Breast epithelium (tissue), 4 donors: Measurements from ENCODE around the gene TSPAN2. TPM values are rescaled to one million over a fixed set of nuclear protein-coding genes. Genes with fewer than 3 reads are reported as not detected.

Experiments
- DNase-seq, 2 donors: peaks; one replicate each; pipeline ENCODE4 v3.0.0-alpha.2; 2019; ENCODE audit warnings: low spot score in 2 of 2
- H3K27ac ChIP-seq, 2 donors: fragments of 200-600 bp; sonication (generic) in 1 of 2; one replicate each; pipeline ENCODE4 v1.5.1; 2016 to 2019; ENCODE audit warnings: mild to moderate bottlenecking in 1 of 2
- H3K27me3 ChIP-seq, 2 donors: fragments of 200-600 bp; sonication (generic) in 1 of 2; one replicate each; pipeline versions ENCODE4 v1.5.1 to v1.6.0; 2017 to 2019; ENCODE audit warnings: control low read depth in 1 of 2, mild to moderate bottlenecking in 1 of 2
- H3K36me3 ChIP-seq: fragments of 200-600 bp; one replicate; pipeline ENCODE4 v1.5.1; 2019
- H3K4me1 ChIP-seq, 2 donors: fragments of 200-600 bp; sonication (generic); one replicate each; pipeline ENCODE4 v1.5.1; 2016 to 2019; ENCODE audit warnings: control low read depth in 1 of 2
- H3K4me3 ChIP-seq, 3 donors: fragments of 200-600 bp; sonication (generic); 1 replicate in 2 of 3; 2 replicates in 1 of 3; pipeline ENCODE4 v1.5.1; 2016 to 2019; ENCODE audit warnings: mild to moderate bottlenecking in 3 of 3, moderate library complexity in 2 of 3
- H3K9me3 ChIP-seq, 2 donors: fragments of 200-600 bp; sonication (generic) in 1 of 2; one replicate each; pipeline ENCODE4 v1.5.1; 2016 to 2019; ENCODE audit warnings: control low read depth in 1 of 2
- POLR2A ChIP-seq: fragments of 450-650 bp; IDR thresholded peaks from one replicate; pipeline ENCODE4 v1.6.1; 2016; ENCODE audit warnings: antibody characterized with exemption, mild to moderate bottlenecking, moderate library complexity
- POLR2AphosphoS5 ChIP-seq, 3 donors: sonication (generic); formaldehyde crosslinking; IDR thresholded peaks; one replicate each; pipeline ENCODE4 v1.6.1; 2017; ENCODE audit warnings: antibody characterized with exemption in 3 of 3
- intact Hi-C: fragments of 100-400 bp; cut with DNase I; formaldehyde crosslinking; loops from one replicate; pipeline ENCODE4 v1.15.1; 2023; ENCODE audit warnings: low total_unique reads
- total RNA-seq, 3 donors: library from RNA; depleted of rRNA; stranded (reverse); fragments of >200 nt; gene quantifications; one replicate each; pipeline ENCODE4 v1.1.0, GENCODE V29; 2016
- TF ChIP-seq, protein P1 (sequence below), 3 donors: fragments of 450-650 bp; IDR thresholded peaks; one replicate each; pipeline ENCODE4 v1.5.1; 2016 to 2017; ENCODE audit warnings: antibody characterized with exemption in 3 of 3, mild to moderate bottlenecking in 3 of 3, moderate library complexity in 3 of 3

The TSPAN2 gene
- total RNA-seq, 3 donors from 2014 or later: 2.6 to 9.7 (median 3.7) TPM

GRCh38 chr1:115077984-115078330 is 11.3 kb downstream of the TSPAN2 start:
- no peaks in the 10 kb centered on the region for H3K4me1 ChIP-seq
- intact Hi-C loops: no loop called here

DNA sequence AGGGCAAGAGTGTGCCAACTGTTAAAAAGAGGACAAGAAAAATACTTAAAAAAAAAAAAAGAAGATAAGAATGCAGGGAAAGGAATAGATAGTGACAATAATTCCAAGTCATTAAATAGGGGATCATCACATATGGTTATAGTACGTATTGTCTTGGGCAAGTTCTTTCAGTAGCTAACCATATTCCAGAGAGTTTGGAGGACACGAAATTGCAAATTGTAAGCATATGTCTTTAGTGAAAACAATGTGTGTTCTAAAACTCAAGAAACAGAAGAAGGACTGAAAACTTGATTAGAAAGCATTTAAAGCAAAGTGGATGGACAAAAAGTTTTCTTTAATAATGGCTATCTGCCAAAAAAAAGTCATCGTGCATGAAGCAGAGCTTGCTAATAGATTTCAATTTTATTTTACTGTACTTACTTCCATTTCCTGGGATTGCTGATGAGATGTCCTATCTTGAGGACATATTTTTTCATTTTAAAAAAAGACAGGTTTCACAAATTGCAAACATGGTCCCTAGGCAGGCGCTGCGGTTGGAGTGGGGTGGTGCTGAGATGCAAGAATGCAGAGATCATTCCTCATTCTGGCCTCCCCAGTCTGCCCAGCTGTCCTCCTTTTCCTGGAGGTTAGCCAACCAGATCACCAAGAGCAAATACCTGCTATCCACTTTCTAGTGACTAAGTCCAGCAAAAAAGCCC is 11.9 kb downstream of the TSPAN2 start:
- Histone ChIP-seq H3K4me3 (no peak overlapping the region), H3K27ac (no peak overlapping the region), H3K27me3 (peaks cover 0 to 12% of the 10 kb centered on the region in 2 donors), H3K4me1 (no peaks in the 10 kb centered on the region), H3K9me3 (no peaks in the 10 kb centered on the region), H3K36me3 (no peaks in the 10 kb centered on the region)
- intact Hi-C loops: no loop called here
- no peak for DNase-seq
- TF ChIP-seq POLR2AphosphoS5 (IDR thresholded peaks at IDR 0.05) (no peak), POLR2A (no peak)
- TF ChIP-seq, protein P1, sequence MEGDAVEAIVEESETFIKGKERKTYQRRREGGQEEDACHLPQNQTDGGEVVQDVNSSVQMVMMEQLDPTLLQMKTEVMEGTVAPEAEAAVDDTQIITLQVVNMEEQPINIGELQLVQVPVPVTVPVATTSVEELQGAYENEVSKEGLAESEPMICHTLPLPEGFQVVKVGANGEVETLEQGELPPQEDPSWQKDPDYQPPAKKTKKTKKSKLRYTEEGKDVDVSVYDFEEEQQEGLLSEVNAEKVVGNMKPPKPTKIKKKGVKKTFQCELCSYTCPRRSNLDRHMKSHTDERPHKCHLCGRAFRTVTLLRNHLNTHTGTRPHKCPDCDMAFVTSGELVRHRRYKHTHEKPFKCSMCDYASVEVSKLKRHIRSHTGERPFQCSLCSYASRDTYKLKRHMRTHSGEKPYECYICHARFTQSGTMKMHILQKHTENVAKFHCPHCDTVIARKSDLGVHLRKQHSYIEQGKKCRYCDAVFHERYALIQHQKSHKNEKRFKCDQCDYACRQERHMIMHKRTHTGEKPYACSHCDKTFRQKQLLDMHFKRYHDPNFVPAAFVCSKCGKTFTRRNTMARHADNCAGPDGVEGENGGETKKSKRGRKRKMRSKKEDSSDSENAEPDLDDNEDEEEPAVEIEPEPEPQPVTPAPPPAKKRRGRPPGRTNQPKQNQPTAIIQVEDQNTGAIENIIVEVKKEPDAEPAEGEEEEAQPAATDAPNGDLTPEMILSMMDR (IDR thresholded peaks at IDR 0.05): no peak

More at GRCh38 chr1:115077984-115078330, 11.3 kb downstream of the TSPAN2 start:
- Histone ChIP-seq H3K9me3 (no peaks in the 10 kb centered on the region), H3K27me3 (peaks cover 0 to 12% of the 10 kb centered on the region in 2 donors), H3K4me3 (no peak overlapping the region), H3K27ac (no peak overlapping the region), H3K36me3 (no peaks in the 10 kb centered on the region)
- no peak for DNase-seq
- TF ChIP-seq POLR2A (no peak), POLR2AphosphoS5 (IDR thresholded peaks at IDR 0.05) (no peak)
- TF ChIP-seq, protein P1 (IDR thresholded peaks at IDR 0.05): no peak

DNA sequence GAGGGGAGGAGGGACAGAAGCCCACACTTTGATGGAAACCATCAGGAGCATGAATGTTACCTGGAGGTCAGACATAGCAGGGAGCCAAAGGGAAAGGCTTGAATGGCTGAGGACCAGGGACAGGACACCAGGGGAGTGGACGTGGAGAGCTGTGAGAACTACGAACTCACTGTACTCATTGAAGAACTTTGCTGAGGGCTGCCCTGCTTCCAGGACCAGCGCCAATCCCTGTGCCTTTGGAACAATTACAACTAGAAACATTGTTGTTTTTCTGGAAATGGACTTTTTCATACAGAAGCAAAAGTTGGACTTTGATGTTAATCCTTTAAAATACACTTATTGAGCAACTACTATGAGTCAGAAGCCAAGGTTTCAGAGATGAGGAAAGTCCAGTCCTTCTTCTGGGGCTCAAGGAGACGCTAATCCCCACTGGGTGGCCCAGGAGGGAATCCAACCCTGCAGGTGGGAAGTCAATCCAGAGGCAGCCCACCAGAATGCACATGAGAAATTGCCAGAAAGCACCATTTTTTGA is 12.9 kb downstream of the TSPAN2 start:
- Histone ChIP-seq H3K27me3 (peaks cover 0 to 12% of the 10 kb centered on the region in 2 donors), H3K27ac (no peak overlapping the region), H3K9me3 (no peaks in the 10 kb centered on the region), H3K4me3 (no peak overlapping the region), H3K36me3 (no peaks in the 10 kb centered on the region), H3K4me1 (no peaks in the 10 kb centered on the region)
- TF ChIP-seq POLR2AphosphoS5 (IDR thresholded peaks at IDR 0.05) (no peak), POLR2A (no peak)
- TF ChIP-seq, protein P1 (IDR thresholded peaks at IDR 0.05): no peak
- DNase-seq: no peak
- intact Hi-C loops: no loop called here

DNA sequence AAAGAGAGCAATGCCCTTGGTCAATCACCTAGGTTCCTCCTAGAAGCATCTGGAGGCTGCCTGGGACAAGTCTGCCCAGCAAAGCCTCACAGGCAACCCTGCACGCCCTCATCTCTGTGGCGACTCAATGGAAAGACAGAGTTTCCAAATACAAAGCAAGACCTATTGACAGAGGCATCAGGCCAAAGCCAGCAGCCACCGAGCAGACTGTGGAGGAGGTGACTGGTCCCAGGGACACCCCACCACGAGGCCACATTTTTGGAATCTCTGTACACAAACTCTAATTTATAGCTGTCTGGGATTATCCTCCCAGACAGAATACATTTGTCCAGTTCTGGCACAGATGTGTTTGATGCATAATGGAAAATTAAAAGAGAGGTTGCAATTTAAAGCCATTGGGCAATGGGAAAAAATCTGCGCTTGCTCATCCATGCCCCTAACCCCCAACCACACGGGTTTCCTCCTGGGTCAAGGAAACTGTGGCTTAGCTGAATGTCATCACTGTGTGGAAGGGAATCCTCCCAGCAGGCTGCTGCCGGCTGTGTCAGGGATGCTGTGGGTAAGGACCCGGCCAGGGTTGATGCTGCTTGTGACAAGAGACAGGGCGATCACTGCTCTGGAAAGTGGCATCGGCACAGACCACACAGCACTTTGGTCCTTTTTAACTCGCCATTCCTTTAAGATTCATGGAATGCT is 14.3 kb downstream of the TSPAN2 start:
- H3K36me3 ChIP-seq: no peaks in the 10 kb centered on the region
- no peaks in the 10 kb centered on the region for H3K4me1 ChIP-seq
- H3K27ac ChIP-seq: no peak overlapping the region
- TF ChIP-seq, protein P1 (IDR thresholded peaks at IDR 0.05): no peak
- no peak for TF ChIP-seq POLR2AphosphoS5 (IDR thresholded peaks at IDR 0.05)
- no peaks in the 10 kb centered on the region for H3K9me3 ChIP-seq
- DNase-seq: no peak
- no peak overlapping the region for H3K4me3 ChIP-seq
- peaks cover 0 to 8% of the 10 kb centered on the region in 2 donors for H3K27me3 ChIP-seq
- intact Hi-C loops: no loop called here
